Loucy (cell line): ENCODE data around the gene CEL.

Experiments
- H2AFZ ChIP-seq: fragments of 200-600 bp; sonication (generic); 2 replicates; pipeline ENCODE4 v1.6.0; 2016; ENCODE audit warnings: antibody characterized with exemption, mild to moderate bottlenecking, low read length, moderate library complexity
- H3F3A ChIP-seq: fragments of 200-600 bp; 2 replicates; pipeline ENCODE4 v1.6.0; 2016; ENCODE audit warnings: antibody characterized with exemption, low read depth, mild to moderate bottlenecking
- H3K27me3 ChIP-seq: fragments of 200-600 bp; sonication (generic); 2 replicates; pipeline ENCODE4 v1.6.1; 2014; ENCODE audit warnings: low read length, mild to moderate bottlenecking; ENCODE audit not compliant: insufficient read depth, poor library complexity, severe bottlenecking
- H3K36me3 ChIP-seq: fragments of 200-600 bp; sonication (generic); 2 replicates; pipeline ENCODE4 v1.6.1; 2016; ENCODE audit warnings: low read length; ENCODE audit not compliant: insufficient read depth
- H3K4me1 ChIP-seq: fragments of 200-600 bp; sonication (generic); 2 replicates; pipeline ENCODE4 v1.5.1; 2014; ENCODE audit warnings: low read length, mild to moderate bottlenecking; ENCODE audit not compliant: insufficient read depth, poor library complexity, severe bottlenecking
- H3K4me2 ChIP-seq: fragments of 200-600 bp; sonication (generic); 2 replicates; pipeline ENCODE4 v1.6.0; 2014; ENCODE audit warnings: antibody characterized with exemption, low read length, low read depth, mild to moderate bottlenecking; ENCODE audit not compliant: poor library complexity, severe bottlenecking
- H3K4me3 ChIP-seq: fragments of 200-600 bp; sonication (generic); 2 replicates; pipeline ENCODE4 v1.5.1; 2014; ENCODE audit warnings: low read length, mild to moderate bottlenecking, mixed read lengths; ENCODE audit not compliant: poor library complexity, severe bottlenecking
- H3K79me2 ChIP-seq: fragments of 200-600 bp; sonication (generic); 2 replicates; pipeline ENCODE4 v1.6.1; 2014; ENCODE audit warnings: low read length; ENCODE audit not compliant: insufficient read depth
- H3K9ac ChIP-seq: fragments of 200-600 bp; sonication (generic); 2 replicates; pipeline ENCODE4 v1.6.0; 2014; ENCODE audit warnings: mild to moderate bottlenecking, low read depth, low read length, moderate library complexity; ENCODE audit not compliant: poor library complexity, severe bottlenecking
- H3K9me2 ChIP-seq: fragments of 200-600 bp; sonication (generic); replicated peaks from 2 replicates; pipeline ENCODE4 v1.6.1; 2016; ENCODE audit warnings: low read depth, low read length, mixed read lengths
- H3K9me3 ChIP-seq: fragments of 200-600 bp; sonication (generic); 2 replicates; pipeline ENCODE4 v1.6.1; 2014; ENCODE audit warnings: mild to moderate bottlenecking, antibody characterized with exemption, low read length, low read depth; ENCODE audit not compliant: insufficient read depth
- H4K20me1 ChIP-seq: fragments of 200-600 bp; sonication (generic); 2 replicates; pipeline ENCODE4 v1.6.0; 2014; ENCODE audit warnings: antibody characterized with exemption, low read length, mild to moderate bottlenecking; ENCODE audit not compliant: insufficient read depth, poor library complexity, severe bottlenecking
- EZH2phosphoT487 ChIP-seq: fragments of 200-600 bp; IDR thresholded peaks from 2 replicates; pipeline ENCODE4 v1.6.1; 2018; ENCODE audit warnings: antibody characterized with exemption, mild to moderate bottlenecking, moderate library complexity, borderline replicate concordance
- TF ChIP-seq, protein P1 (sequence below): fragments of 200-600 bp; sonication (generic); conservative IDR thresholded peaks from 2 replicates; pipeline ENCODE4 v1.5.1; 2014; ENCODE audit warnings: mild to moderate bottlenecking, antibody characterized with exemption, low read length

Gene CEL

DNA sequence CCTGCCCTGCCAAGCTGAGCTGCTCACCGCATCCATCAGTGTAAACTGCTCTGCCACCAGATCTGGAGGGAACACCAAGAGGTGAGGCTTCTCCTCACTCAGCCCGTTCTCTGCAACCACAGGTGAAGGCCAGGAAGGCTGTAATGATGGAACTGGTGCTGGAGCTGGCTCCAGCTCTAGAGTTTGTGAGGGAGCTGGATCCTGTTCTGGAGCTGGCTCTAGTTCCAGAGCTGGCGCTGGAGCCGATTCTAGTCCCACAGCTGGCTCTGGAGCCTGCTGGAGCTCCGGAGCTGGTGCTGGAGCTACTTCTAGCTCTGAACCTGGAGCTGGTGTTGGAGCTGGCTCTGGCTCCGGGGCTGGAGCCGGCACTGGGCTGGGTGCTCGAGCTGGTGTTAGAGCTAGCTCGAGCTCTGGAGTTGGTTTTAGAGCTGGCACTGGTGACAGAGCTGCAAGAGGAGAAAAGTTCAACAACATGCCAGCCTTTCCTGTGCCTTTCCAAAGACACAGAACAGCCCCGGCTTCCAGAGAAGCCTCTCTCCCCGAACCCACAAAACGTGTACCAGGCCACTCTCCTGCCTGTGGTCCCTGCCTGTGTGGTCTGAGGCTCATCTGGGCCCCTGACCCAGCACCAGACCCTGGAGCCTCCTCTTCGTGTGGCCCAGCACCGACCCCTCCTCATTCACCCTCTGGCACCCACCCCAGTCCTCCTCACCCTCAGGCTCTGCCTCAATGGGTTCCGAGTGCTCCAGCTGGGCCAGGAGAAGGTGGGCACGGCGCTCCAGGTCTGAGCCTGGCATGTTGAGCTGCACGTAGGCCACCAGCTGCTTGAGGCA, 46.4 kb downstream of the CEL start:
- H3K79me2 ChIP-seq: peaks cover 15% of the 10 kb centered on the region; the same call in 1 of the 2 replicates
- no peak overlapping the region for H3K4me2 ChIP-seq
- no peaks in the 10 kb centered on the region for H3K27me3 ChIP-seq
- TF ChIP-seq, protein P1, sequence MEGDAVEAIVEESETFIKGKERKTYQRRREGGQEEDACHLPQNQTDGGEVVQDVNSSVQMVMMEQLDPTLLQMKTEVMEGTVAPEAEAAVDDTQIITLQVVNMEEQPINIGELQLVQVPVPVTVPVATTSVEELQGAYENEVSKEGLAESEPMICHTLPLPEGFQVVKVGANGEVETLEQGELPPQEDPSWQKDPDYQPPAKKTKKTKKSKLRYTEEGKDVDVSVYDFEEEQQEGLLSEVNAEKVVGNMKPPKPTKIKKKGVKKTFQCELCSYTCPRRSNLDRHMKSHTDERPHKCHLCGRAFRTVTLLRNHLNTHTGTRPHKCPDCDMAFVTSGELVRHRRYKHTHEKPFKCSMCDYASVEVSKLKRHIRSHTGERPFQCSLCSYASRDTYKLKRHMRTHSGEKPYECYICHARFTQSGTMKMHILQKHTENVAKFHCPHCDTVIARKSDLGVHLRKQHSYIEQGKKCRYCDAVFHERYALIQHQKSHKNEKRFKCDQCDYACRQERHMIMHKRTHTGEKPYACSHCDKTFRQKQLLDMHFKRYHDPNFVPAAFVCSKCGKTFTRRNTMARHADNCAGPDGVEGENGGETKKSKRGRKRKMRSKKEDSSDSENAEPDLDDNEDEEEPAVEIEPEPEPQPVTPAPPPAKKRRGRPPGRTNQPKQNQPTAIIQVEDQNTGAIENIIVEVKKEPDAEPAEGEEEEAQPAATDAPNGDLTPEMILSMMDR: no peak
- TF ChIP-seq EZH2phosphoT487: no peak
- H3K9me3 ChIP-seq: no peaks in the 10 kb centered on the region
- no peak overlapping the region for H2AFZ ChIP-seq
- no peaks in the 10 kb centered on the region for H3K9me2 ChIP-seq
- no peak overlapping the region for H3K9ac ChIP-seq
- peaks cover 14% of the 10 kb centered on the region for H3K4me1 ChIP-seq
- H3K4me3 ChIP-seq: no peak overlapping the region
- peaks cover 84% of the 10 kb centered on the region; the same call in 1 of the 2 replicates for H3K36me3 ChIP-seq
- no peaks in the 10 kb centered on the region for H3F3A ChIP-seq
- H4K20me1 ChIP-seq: peaks cover 22% of the 10 kb centered on the region

DNA sequence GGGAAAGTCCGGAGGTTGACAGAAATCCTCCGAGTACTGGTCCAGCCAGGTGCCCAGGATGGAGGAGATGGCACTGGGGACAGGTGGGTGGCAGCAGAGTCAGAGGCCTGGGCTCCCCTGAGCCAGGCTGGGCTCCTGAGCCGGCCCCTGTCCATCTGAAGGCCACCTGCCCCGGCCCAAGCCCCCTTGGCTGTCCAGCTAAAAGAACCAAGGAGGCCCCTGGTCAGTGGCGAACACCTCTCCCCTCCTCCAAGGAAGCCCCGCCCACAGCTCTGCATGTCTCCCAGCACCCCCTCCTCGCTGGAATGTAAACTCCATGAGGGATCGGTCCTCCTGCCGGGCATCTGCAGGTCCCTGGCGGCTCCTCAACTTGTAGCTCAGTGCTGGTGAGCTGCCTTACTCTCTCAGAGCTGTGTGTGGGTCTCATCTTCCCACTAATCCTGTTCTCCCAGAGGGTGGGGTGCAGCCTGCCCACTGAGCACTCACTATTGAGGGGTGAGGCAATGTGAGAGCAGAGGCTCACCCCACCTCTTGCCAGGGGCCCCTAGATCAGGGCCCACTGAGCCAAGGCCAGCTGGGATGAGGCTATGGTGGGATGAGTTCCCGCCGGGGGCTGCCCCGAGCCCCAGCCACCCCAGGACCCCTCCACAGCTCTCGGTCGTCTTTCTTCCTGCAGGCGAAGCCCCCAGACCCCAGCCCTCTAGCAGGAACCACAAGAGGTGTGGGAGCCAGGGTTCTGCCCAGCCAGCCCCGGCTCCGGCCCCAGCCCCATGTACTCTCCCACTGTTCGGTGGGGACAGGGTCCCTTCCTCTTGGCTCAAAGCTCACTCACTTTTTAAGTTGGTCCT, 47.2 kb downstream of the CEL start:
- Histone ChIP-seq H3K79me2 (peaks cover 24% of the 10 kb centered on the region; the same call in 1 of the 2 replicates), H3F3A (no peaks in the 10 kb centered on the region), H3K4me1 (peaks cover 22% of the 10 kb centered on the region), H3K9me2 (no peaks in the 10 kb centered on the region), H3K27me3 (no peaks in the 10 kb centered on the region), H3K9ac (no peak overlapping the region), H4K20me1 (peaks cover 30% of the 10 kb centered on the region), H3K4me3 (no peak overlapping the region), H3K36me3 (peaks cover 77% of the 10 kb centered on the region; the same call in 1 of the 2 replicates), H2AFZ (no peak overlapping the region), H3K4me2 (no peak overlapping the region), H3K9me3 (no peaks in the 10 kb centered on the region)
- TF ChIP-seq EZH2phosphoT487: no peak
- TF ChIP-seq, protein P1: no peak

DNA sequence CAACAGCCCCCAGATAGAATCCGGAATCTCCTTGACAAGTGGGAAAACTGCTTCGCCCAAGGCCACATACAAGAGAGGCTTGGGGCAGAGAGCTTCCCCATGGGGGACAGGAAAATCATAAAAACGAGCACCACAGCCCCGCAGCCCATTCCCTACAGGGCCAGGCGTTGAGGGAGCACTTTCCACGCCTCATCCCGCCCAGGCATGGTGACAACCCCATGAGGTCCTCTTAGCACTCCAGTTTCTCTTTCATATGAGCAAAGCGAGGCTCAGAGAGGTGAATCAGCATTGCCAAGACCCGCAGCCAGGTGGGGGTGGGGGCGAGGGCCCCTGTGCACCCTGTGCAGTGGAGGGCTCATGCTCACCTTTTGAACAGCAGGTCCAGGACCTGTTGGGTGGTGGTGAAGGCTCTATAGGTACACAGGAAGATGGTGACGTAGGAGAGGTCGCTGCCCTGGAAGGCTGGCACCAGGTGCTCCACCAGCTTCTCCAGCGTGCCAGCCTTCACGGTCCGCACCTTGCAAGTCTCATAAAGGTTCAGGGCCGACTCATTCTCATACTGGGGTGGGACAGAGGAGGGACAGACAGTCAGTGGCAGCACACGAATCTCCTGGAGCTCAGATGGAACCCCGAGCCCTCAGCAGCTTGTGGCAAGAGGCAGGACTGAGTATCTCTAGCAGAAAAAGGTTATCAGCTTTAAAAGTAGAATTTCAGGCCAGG, 48.3 kb downstream of the CEL start:
- Histone ChIP-seq H3K27me3 (no peaks in the 10 kb centered on the region), H4K20me1 (peaks cover 40% of the 10 kb centered on the region), H3K4me3 (no peak overlapping the region), H3F3A (no peaks in the 10 kb centered on the region), H3K4me2 (no peak overlapping the region), H3K9me3 (no peaks in the 10 kb centered on the region), H3K9ac (no peak overlapping the region), H2AFZ (no peak overlapping the region), H3K4me1 (peaks cover 33% of the 10 kb centered on the region), H3K9me2 (no peaks in the 10 kb centered on the region), H3K79me2 (peaks cover 34% of the 10 kb centered on the region), H3K36me3 (peaks cover 66% of the 10 kb centered on the region; the same call in 1 of the 2 replicates)
- no peak for TF ChIP-seq EZH2phosphoT487
- TF ChIP-seq, protein P1: no peak
